ENCODE data around the gene TSN.

TSN gene

DNA sequence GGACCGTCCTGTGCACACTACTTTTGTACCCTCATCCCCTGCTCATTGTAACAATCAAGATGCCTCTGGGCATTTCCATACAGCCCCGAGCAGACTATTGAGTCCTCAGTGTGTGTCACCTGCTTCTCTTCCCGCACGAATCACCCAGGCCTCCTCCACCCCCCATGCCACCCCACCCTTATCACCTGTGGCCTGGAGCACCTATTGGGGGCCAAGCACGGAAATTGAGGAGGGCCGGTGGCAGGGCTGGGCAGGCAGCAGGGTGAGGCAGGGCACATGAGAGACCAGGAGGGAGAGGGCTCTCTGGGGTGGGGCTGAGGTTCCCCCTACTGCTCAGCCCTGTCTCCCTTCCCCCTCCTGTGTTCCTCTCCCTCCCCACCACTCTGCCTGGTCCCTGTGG is 14.5 kb upstream of the TSN start:
- Histone ChIP-seq H3K4me1 (ENCODE audit: insufficient read depth, poor library complexity, severe bottlenecking) (no peaks in the 10 kb centered on the region), H3K27me3 (ENCODE audit: insufficient read depth, poor library complexity, severe bottlenecking) (no peaks in the 10 kb centered on the region), H3K4me3 (ENCODE audit: severe bottlenecking) (no peak overlapping the region), H3K27ac (ENCODE audit: poor library complexity, severe bottlenecking) (no peak overlapping the region), H3K36me3 (ENCODE audit: low read depth) (no peaks in the 10 kb centered on the region), H3K9me3 (ENCODE audit: severe bottlenecking) (no peaks in the 10 kb centered on the region)
- no peak for DNase-seq (ENCODE audit: low spot score)
- ATAC-seq (ENCODE audit: low read depth): no peak
- TF ChIP-seq, protein P1, sequence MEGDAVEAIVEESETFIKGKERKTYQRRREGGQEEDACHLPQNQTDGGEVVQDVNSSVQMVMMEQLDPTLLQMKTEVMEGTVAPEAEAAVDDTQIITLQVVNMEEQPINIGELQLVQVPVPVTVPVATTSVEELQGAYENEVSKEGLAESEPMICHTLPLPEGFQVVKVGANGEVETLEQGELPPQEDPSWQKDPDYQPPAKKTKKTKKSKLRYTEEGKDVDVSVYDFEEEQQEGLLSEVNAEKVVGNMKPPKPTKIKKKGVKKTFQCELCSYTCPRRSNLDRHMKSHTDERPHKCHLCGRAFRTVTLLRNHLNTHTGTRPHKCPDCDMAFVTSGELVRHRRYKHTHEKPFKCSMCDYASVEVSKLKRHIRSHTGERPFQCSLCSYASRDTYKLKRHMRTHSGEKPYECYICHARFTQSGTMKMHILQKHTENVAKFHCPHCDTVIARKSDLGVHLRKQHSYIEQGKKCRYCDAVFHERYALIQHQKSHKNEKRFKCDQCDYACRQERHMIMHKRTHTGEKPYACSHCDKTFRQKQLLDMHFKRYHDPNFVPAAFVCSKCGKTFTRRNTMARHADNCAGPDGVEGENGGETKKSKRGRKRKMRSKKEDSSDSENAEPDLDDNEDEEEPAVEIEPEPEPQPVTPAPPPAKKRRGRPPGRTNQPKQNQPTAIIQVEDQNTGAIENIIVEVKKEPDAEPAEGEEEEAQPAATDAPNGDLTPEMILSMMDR (IDR thresholded peaks at IDR 0.05; ENCODE audit: poor library complexity, severe bottlenecking): no peak

DNA sequence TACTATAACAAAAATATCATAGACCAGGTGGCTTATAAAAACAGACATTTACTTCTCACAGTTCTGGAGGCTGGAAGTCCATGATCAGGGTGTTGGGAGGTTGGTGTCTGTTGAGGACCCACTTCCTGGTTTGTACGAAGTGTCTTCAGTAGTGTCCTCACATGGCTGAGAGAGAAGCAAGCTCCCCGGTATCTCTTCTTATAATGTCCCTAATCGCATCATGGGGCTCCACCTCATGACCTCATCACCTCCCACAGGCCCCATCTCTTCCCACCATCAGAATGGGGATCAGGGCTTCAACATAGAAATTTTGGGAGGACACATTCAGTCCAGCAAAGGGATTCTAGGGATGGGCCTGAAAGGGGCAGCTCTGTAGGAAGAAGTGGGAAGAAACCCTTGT is 14.0 kb upstream of the TSN start:
- no peaks in the 10 kb centered on the region for H3K27me3 ChIP-seq (ENCODE audit: insufficient read depth, poor library complexity, severe bottlenecking)
- DNase-seq (ENCODE audit: low spot score) (no peak), ATAC-seq (ENCODE audit: low read depth) (no peak)
- TF ChIP-seq, protein P1 (IDR thresholded peaks at IDR 0.05; ENCODE audit: poor library complexity, severe bottlenecking): no peak
- H3K4me1 ChIP-seq (ENCODE audit: insufficient read depth, poor library complexity, severe bottlenecking): no peaks in the 10 kb centered on the region
- H3K36me3 ChIP-seq (ENCODE audit: low read depth): no peaks in the 10 kb centered on the region
- no peaks in the 10 kb centered on the region for H3K9me3 ChIP-seq (ENCODE audit: severe bottlenecking)
- H3K27ac ChIP-seq (ENCODE audit: poor library complexity, severe bottlenecking): no peak overlapping the region
- no peak overlapping the region for H3K4me3 ChIP-seq (ENCODE audit: severe bottlenecking)

DNA sequence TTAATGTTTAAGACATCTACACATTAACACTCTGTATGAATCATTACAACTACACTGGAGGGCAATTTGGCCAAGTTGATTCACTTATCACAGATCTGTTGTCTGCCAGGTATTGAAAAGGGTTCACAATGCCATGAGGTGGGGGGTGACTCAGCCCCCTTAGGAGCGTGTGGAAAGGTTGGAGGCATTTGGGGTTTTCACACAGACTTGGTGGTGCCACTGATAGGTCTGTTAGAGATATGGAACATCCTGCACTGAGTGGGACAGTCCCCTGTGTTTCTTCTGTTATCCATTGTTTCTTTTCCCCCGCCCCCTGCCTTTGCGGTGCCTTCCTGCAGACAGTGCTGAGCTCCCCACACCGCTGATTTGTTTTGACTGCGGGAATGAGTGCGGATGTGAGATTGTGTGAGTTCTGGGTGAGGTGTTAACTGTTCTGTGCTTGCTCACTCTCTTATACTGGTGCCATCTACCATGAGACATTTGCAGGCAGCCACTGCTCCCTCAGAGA is 9.3 kb upstream of the TSN start:
- H3K9me3 ChIP-seq (ENCODE audit: severe bottlenecking): no peaks in the 10 kb centered on the region
- no peak overlapping the region for H3K27ac ChIP-seq (ENCODE audit: poor library complexity, severe bottlenecking)
- H3K4me3 ChIP-seq (ENCODE audit: severe bottlenecking): no peak overlapping the region
- no peak for ATAC-seq (ENCODE audit: low read depth)
- no peak for DNase-seq (ENCODE audit: low spot score)
- no peaks in the 10 kb centered on the region for H3K4me1 ChIP-seq (ENCODE audit: insufficient read depth, poor library complexity, severe bottlenecking)
- TF ChIP-seq, protein P1 (IDR thresholded peaks at IDR 0.05; ENCODE audit: poor library complexity, severe bottlenecking): no peak
- H3K36me3 ChIP-seq (ENCODE audit: low read depth): no peaks in the 10 kb centered on the region
- no peaks in the 10 kb centered on the region for H3K27me3 ChIP-seq (ENCODE audit: insufficient read depth, poor library complexity, severe bottlenecking)

DNA sequence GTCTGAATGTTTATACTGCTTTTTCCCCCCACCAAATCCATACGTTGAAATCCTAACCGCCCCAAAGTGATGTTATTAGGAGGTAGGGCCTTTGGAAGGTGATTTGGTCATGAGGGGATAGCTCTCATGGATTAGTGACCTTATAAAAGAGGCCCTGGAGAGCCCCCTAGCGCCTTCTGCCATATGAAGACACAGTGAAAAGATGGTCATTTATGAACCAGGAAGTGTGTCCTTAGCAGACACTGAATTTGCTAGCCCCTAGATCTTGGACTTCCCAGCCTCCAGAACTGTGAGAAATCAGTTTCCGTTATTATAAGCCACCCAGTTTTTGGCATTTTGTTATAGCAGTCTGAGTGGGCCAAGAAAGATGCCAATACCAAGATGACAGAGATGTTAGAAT is 7.2 kb upstream of the TSN start:
- ATAC-seq (ENCODE audit: low read depth): peak; percentile 77
- TF ChIP-seq, protein P1 (IDR thresholded peaks at IDR 0.05; ENCODE audit: poor library complexity, severe bottlenecking): peak; percentile 65
- H3K36me3 ChIP-seq (ENCODE audit: low read depth): no peaks in the 10 kb centered on the region
- H3K4me1 ChIP-seq (ENCODE audit: insufficient read depth, poor library complexity, severe bottlenecking): no peaks in the 10 kb centered on the region
- H3K27me3 ChIP-seq (ENCODE audit: insufficient read depth, poor library complexity, severe bottlenecking): no peaks in the 10 kb centered on the region
- no peak overlapping the region for H3K4me3 ChIP-seq (ENCODE audit: severe bottlenecking)
- DNase-seq (ENCODE audit: low spot score): no peak
- no peaks in the 10 kb centered on the region for H3K9me3 ChIP-seq (ENCODE audit: severe bottlenecking)
- H3K27ac ChIP-seq (ENCODE audit: poor library complexity, severe bottlenecking): no peak overlapping the region

DNA sequence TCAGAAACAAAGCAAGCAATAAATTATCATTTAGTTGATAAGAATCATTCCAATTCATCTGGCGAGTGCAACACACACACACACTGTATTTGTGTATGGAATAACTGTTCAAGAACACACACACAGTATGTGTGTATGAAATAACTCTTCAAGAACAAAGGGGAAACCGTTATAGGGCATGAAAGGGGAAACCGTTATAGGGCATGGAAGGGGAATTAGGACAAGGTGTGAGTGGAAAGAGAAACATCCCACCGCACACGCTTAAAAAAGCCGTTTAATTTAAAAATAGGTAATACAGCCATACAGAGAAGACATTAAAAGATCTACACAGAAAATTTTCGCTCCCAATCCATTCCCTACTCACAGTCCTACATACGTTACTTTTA is 607 bp upstream of the TSN start:
- Histone ChIP-seq H3K4me3 (ENCODE audit: severe bottlenecking) (peak overlapping the region; percentile 84), H3K9me3 (ENCODE audit: severe bottlenecking) (no peaks in the 10 kb centered on the region), H3K27ac (ENCODE audit: poor library complexity, severe bottlenecking) (peak overlapping the region; percentile 55), H3K4me1 (ENCODE audit: insufficient read depth, poor library complexity, severe bottlenecking) (peaks cover 5% of the 10 kb centered on the region), H3K27me3 (ENCODE audit: insufficient read depth, poor library complexity, severe bottlenecking) (no peaks in the 10 kb centered on the region), H3K36me3 (ENCODE audit: low read depth) (peaks cover 30% of the 10 kb centered on the region)
- no peak for DNase-seq (ENCODE audit: low spot score)
- TF ChIP-seq, protein P1 (IDR thresholded peaks at IDR 0.05; ENCODE audit: poor library complexity, severe bottlenecking): no peak
- no peak for ATAC-seq (ENCODE audit: low read depth)
